WERI-Rb-1 (cell line): ENCODE results near the gene RFX2.

Source experiments
- DNase-seq: peaks from one replicate; pipeline ENCODE4 v3.0.0-alpha.2; 2020
- H3K27ac ChIP-seq: fragments of 250-450 bp; sonication (Bioruptor Pico); 2 replicates; pipeline ENCODE4 v1.5.1; 2020; ENCODE audit warnings: mild to moderate bottlenecking, moderate library complexity
- H3K27me3 ChIP-seq: fragments of 250-450 bp; sonication (Bioruptor Pico); 2 replicates; pipeline ENCODE4 v1.5.1; 2021; ENCODE audit warnings: mild to moderate bottlenecking, low read depth, moderate library complexity; ENCODE audit not compliant: insufficient read depth, severe bottlenecking
- H3K36me3 ChIP-seq: fragments of 250-450 bp; sonication (Bioruptor Pico); 2 replicates; pipeline ENCODE4 v1.5.1; 2020; ENCODE audit warnings: mild to moderate bottlenecking, moderate library complexity
- H3K4me3 ChIP-seq: 2 replicates; pipeline ENCODE4 v1.5.1; 2011; ENCODE audit warnings: low read depth, mild to moderate bottlenecking, control low read depth, low read length
- H3K9me3 ChIP-seq: fragments of 250-450 bp; sonication (Bioruptor Pico); 2 replicates; pipeline ENCODE4 v1.5.1; 2021; ENCODE audit warnings: mild to moderate bottlenecking, moderate library complexity; ENCODE audit not compliant: severe bottlenecking
- CTCF ChIP-seq: IDR thresholded peaks from 2 replicates; pipeline ENCODE4 v1.5.1; 2011; ENCODE audit warnings: low read depth, mild to moderate bottlenecking, control low read depth, inconsistent platforms, low read length

The RFX2 gene

GRCh38 chr19:6110360-6110977 lies at the start of gene RFX2:
RFX2 (minus strand) TSS chr19:6110500; CDS start chr19:6047496, 63,004 bp downstream.
- no peak for TF ChIP-seq CTCF
- Histone ChIP-seq H3K4me3 (peak within 1 kb of the TSS; percentile 65), H3K27ac (peak within 1 kb of the TSS; percentile 74), H3K36me3 (no peaks in the 10 kb centered on the region), H3K27me3 (no peaks in the 10 kb centered on the region), H3K9me3 (no peaks in the 10 kb centered on the region)
- DNase-seq: peak; percentile 99

- Histone ChIP-seq H3K27me3 (peaks cover 10% of the 10 kb centered on the region), H3K4me3 (no peak overlapping the region), H3K9me3 (peaks cover 16% of the 10 kb centered on the region), H3K27ac (no peak overlapping the region), H3K36me3 (no peaks in the 10 kb centered on the region)
- DNase-seq: no peak
- TF ChIP-seq CTCF: no peak
Measured at GRCh38 chr19:6156033-6156432, 45.7 kb upstream of the RFX2 start.

GRCh38 chr19:6150289-6150688 lies 40.0 kb upstream of the RFX2 start:
- Histone ChIP-seq H3K36me3 (no peaks in the 10 kb centered on the region), H3K27ac (no peak overlapping the region), H3K4me3 (no peak overlapping the region), H3K9me3 (peaks cover 10% of the 10 kb centered on the region), H3K27me3 (peaks cover 10% of the 10 kb centered on the region)
- DNase-seq: no peak
- no peak for TF ChIP-seq CTCF

GRCh38 chr19:6141217-6141616 lies 30.9 kb upstream of the RFX2 start:
- H3K36me3 ChIP-seq: no peaks in the 10 kb centered on the region
- no peak for DNase-seq
- H3K4me3 ChIP-seq: no peak overlapping the region
- peaks cover 5% of the 10 kb centered on the region for H3K9me3 ChIP-seq
- no peak overlapping the region for H3K27ac ChIP-seq
- peaks cover 4% of the 10 kb centered on the region for H3K27me3 ChIP-seq
- no peak for TF ChIP-seq CTCF

- Histone ChIP-seq H3K27me3 (no peaks in the 10 kb centered on the region), H3K27ac (no peak overlapping the region), H3K36me3 (no peaks in the 10 kb centered on the region), H3K4me3 (no peak overlapping the region), H3K9me3 (peaks cover 5% of the 10 kb centered on the region)
- DNase-seq: no peak
- TF ChIP-seq CTCF: no peak
Measured at GRCh38 chr19:6138511-6138910, 28.2 kb upstream of the RFX2 start.

- no peaks in the 10 kb centered on the region for H3K36me3 ChIP-seq
- peaks cover 5% of the 10 kb centered on the region for H3K9me3 ChIP-seq
- no peak overlapping the region for H3K4me3 ChIP-seq
- no peaks in the 10 kb centered on the region for H3K27me3 ChIP-seq
- TF ChIP-seq CTCF: no peak
- no peak overlapping the region for H3K27ac ChIP-seq
- peak; percentile 9 for DNase-seq
Measured at GRCh38 chr19:6138066-6138465, 27.8 kb upstream of the RFX2 start.
